Inflammatory macrophage treated with lipopolysaccharide for 1 hour (primary cell): ENCODE results near the gene IRF7.
"Not testable (repeated sequence)": the region's sequence is repeated elsewhere in the genome, so short reads cannot be mapped to it uniquely, and the experiment has no call there.

Experiments used
- DNase-seq, 2 donors: peaks; one replicate each; pipeline ENCODE4 v3.0.0-alpha.2; 2020 to 2022

The IRF7 gene

GRCh38 chr11:615504-616319 is at the start of gene IRF7:
Gene IRF7, minus strand, starts transcription at chr11:615950. Its CDS starts 586 bp downstream, at chr11:615364.
- DNase-seq, result peak; percentile 97 to 98

- no peak for DNase-seq
Measured at GRCh38 chr11:665062-665703, 49.4 kb upstream of the IRF7 start.

GRCh38 chr11:662689-663274 is 47.0 kb upstream of the IRF7 start:
- peak; percentile 16 to 67 for DNase-seq

- DNase-seq, result no peak
Measured at GRCh38 chr11:660681-661444, 45.1 kb upstream of the IRF7 start.

- no peak for DNase-seq
Measured at GRCh38 chr11:660281-660680, 44.5 kb upstream of the IRF7 start.

GRCh38 chr11:659532-660085 is 43.9 kb upstream of the IRF7 start:
- DNase-seq, result no peak

GRCh38 chr11:657691-658126 is 42.0 kb upstream of the IRF7 start:
- DNase-seq, result no peak

- DNase-seq, result no peak
Measured at GRCh38 chr11:656866-657265, 41.1 kb upstream of the IRF7 start.

- DNase-seq, result no peak
Measured at GRCh38 chr11:656426-656825, 40.7 kb upstream of the IRF7 start.

GRCh38 chr11:655036-655726 is 39.4 kb upstream of the IRF7 start:
- no peak for DNase-seq

- DNase-seq, result not testable (repeated sequence)
Measured at GRCh38 chr11:654444-654843, 38.7 kb upstream of the IRF7 start.

- DNase-seq, result no peak
Measured at GRCh38 chr11:653837-654236, 38.1 kb upstream of the IRF7 start.

GRCh38 chr11:653136-653535 is 37.4 kb upstream of the IRF7 start:
- peak in 1 of 2 donors; percentile 14 for DNase-seq

- no peak for DNase-seq
Measured at GRCh38 chr11:650482-650881, 34.7 kb upstream of the IRF7 start.

- not testable (repeated sequence) for DNase-seq
Measured at GRCh38 chr11:647672-648158, 32.0 kb upstream of the IRF7 start.

- no peak for DNase-seq
Measured at GRCh38 chr11:646214-646613, 30.5 kb upstream of the IRF7 start.

GRCh38 chr11:645536-645935 is 29.8 kb upstream of the IRF7 start:
- no peak for DNase-seq

GRCh38 chr11:643849-644738 is 28.3 kb upstream of the IRF7 start:
- no peak for DNase-seq

GRCh38 chr11:643366-643765 is 27.6 kb upstream of the IRF7 start:
- no peak for DNase-seq

GRCh38 chr11:641806-642370 is 26.1 kb upstream of the IRF7 start:
- DNase-seq, result no peak
